Esophagus squamous epithelium (tissue), 4 donors: ENCODE measurements around the gene SLC26A4.

Experiments used
- CTCF ChIP-seq, 6 experiments: fragments of 450-650 bp in 4 of 6; fragments of 200-600 bp in 2 of 6; sonication (generic) in 2 of 6; IDR thresholded peaks; one replicate each; pipeline ENCODE4 v1.5.1; 2016 to 2019; ENCODE audit warnings: antibody characterized with exemption in 6 of 6, mild to moderate bottlenecking in 4 of 6, moderate library complexity in 4 of 6
- POLR2A ChIP-seq, 4 donors: fragments of 450-650 bp; IDR thresholded peaks; one replicate each; pipeline ENCODE4 v1.6.1; 2017; ENCODE audit warnings: antibody characterized with exemption in 4 of 4, mild to moderate bottlenecking in 4 of 4, moderate library complexity in 3 of 4

GRCh38 chr7:107661081-107661864 lies 645 bp downstream of the SLC26A4 start:
- TF ChIP-seq CTCF (IDR thresholded peaks at IDR 0.05), result no peak
- no peak for TF ChIP-seq POLR2A (IDR thresholded peaks at IDR 0.05)
